UCSD-AML1 (cell line): ENCODE measurements around the gene MCEMP1.
A peak's percentile ranks its signal among the peaks of the same experiment; 100 is the strongest.

Experiments
- DNase-seq: peaks from one replicate; lab custom pipeline; 2025; ENCODE audit not compliant: unreplicated experiment; lab: John Stamatoyannopoulos, UW

MCEMP1 gene

DNA sequence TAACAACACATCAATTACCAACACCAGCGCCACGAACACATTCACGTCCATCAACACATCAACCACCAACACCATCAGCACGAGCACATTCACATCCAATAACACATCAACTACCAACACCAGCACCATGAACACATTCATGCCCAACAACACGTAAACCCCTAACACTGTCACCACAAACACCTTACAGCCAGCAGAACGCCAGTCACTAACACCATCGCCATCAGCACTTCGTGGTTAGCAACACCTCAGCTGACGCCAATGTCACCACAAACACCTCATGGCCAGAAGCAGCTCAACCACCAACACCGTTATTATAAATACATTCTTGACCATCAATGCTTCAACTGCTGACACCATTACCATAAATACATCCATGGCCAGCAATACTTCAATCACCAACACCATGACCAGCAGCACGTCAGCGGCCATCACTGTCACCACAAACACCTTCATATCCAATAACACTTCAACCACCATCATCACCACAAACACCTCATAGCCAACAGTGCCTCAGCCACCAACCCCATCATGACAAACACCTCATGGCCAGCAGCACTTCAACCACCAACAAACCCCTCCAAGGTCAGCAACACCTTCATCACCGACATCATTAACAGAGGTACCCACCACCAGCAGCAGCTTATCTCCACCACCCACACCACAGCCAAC, 15.7 kb downstream of the MCEMP1 start:
- no peak for DNase-seq

DNA sequence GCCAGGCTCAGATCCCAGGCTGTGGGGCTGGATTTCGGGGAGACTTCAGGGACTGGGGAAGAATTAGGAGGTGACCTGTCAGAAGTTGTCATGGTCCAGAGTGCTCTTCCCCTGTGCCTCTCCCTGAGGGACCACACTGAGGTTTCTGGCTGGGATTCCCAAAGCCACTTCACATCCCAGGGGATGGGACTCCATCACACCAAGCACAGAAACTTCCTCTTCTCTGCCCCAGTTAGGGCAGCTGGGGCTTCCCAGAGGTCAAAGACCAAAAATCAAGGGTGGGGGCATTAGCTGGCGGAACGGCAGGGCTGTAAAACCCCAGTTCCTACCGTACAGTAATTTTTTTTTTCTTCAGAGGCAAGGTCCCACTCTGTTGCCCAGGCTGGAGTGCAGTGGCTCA, 17.6 kb downstream of the MCEMP1 start:
- no peak for DNase-seq

DNA sequence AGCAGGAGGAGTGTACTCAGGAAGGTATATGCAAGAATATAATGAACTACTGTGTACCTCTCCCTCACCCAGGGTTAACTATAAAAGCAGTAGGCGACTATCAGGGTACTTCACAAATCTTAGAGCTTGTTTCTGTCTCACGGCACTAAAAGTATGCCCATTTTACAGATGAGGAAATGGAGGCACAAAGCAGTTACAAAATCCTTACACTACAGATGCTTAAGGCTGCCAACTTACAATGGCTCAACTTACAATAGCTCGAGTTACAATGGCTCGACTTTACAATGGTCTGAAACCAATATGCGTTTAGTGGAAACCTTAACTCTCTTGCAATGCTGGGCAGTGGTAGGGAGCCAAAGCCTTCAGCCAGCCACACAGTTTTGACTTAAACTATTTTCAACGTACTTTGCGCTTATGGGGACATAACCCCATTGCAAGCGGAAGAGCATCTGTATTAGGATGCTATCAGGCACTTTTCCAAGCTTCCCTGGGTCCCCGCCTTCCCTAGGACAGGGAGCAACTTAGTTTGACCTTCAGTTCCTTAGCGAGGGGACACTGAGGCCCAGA, 20.9 kb downstream of the MCEMP1 start:
- no peak for DNase-seq

DNA sequence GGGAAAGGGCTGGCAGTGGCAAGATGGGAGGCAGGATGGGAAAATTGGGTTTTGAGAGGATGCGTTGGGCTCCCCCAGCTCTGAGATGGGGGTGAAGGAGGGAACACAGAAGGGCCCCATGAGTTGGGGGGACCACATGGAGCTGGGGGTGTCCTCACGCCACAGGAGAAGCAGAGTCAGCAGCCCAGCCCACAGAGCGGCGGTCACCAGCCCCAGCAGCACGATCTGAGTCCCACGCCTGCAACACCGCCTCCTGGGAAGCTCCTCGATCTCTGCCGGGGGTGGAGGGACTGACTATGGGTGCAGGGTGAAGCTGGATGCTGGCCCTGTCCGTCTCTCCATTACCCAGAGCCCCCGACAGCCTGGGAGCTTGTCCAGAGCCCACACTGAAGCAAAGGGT, 21.7 kb downstream of the MCEMP1 start:
- no peak for DNase-seq

DNA sequence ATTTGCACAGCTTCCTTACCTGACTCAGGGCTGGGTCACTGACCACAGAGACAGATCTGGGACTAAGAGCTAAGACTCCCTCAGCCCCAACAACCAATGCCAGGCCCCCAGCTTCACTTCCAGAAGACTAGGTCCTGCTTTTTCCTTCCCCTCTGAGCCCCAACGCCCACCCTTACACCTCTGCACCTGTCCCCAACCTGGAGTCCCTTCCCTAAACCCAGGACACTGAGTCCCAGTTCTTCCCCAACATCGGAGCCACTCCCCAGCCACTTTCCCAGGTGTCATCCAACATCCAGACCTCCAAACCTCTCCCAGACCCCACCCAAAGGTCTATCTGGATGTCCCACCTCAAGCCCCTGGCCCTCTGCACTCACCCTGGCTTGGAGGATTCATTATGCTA, 22.1 kb downstream of the MCEMP1 start:
- DNase-seq = no peak

DNA sequence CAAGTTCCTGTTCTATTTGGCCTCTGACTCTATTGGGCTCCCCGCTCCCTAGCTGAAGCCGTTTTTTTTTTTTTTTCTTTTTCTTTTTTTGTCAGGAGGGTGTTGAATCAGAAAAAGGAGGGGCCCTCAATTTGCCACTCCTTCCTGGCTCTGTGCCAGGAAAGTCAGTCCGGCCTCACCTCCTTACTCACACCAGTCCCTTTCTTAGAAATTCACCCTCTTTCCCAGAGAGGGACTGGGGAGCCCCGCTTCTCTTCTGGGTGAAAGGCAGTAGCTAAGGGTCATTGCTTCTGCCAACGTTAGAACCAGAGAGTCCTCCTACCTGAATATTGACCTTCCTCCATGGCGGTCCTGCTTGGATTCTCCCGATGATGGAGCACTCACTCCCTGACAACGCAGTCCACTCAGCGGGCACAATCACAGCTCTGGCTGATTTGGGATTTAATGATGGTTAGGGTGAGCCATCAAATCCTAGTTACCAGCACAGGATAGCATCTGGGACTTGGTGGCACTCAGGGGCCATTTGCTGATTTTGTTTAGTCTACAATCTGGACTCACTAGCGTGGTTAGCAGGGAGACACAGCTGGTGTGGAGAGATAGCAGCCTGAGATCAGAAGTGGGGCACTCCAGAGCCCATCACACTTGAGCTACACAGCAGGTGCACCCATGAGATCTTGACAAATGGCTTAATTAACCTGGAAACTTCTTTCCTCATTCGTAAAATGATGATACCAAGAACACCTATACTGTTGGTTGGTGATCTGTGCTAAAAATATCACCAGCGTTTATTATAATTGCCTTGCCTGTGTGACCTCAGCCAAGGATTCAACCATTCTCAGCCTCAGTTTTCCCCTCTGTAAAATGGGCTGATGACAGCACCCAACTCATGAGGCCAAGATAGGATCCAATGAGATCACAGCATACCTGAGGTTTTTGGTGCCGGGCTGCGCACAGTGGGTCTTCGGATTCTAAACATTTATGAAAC, 22.8 kb downstream of the MCEMP1 start:
- no peak for DNase-seq

DNA sequence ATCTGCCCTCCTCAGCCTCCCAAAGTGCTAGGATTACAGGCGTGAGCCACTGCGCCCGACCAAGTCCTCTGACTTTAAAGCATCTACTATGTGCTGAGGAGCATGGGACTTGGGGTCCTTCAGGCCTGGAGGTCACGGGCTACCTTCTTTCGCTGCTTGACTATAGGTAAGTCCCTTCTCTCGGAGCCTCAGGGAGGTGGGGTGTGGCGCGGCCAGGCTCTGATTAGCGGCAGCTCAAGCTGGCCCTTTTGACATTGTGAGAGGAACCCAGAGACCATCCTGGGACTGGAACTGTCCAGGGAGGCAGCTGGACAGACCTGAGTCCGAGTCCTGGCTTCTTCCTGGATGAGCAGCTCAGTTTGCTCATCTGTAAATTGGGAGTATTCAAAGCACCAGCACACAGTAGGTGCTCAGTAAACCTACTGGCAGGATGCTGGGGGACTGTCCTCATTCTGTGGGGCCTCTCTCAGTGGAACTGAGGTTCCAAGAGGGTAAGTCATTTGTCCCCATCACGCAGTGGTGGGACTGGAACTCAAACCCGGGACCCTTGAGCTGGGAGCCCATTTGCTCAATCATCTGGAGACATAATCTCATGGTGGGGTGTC, 24.3 kb downstream of the MCEMP1 start:
- no peak for DNase-seq

DNA sequence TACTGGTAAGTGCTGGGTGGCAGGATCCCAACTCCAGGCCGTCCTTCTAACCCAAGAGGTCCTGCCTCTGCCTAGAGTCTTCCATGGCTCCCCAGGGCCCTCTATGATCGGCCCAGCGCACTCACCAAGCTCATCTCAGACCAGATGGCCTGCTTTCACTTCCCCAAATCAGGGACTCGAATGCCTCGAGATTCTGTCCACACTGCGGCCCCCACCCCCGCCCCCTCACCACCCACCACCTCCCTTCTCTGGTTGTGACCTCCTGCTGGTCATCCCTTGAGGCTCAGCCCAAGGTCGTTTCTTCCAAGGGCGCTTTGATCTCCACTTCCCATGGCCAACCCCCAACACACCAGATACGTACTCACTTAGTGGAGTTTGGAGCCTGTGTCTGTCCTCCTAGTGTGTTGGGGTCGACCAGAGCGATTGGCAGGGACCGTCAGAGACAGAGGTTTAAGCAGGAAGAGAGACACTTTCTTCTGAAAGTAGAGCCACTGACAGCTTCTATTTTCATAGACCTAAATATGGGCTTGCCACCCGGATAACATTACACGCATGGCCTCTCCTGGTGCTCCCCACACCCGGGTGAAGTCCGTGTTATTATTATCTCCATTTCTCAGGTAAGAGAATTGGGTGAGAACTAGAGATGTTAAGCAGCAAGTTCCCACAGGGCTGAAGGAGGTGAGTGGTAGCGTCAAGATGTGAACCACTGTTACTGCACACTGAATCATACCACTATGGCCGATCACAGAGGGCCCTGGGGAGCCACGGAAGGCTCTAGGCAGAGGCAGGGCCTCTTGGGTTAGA, 25.0 kb downstream of the MCEMP1 start, which contains the start of gene FCER2:
Gene FCER2 (minus strand): TSS at position 478 of the 804 bp plus-strand sequence. CDS start 2,371 bp downstream, outside the sequence.
- no peak for DNase-seq

DNA sequence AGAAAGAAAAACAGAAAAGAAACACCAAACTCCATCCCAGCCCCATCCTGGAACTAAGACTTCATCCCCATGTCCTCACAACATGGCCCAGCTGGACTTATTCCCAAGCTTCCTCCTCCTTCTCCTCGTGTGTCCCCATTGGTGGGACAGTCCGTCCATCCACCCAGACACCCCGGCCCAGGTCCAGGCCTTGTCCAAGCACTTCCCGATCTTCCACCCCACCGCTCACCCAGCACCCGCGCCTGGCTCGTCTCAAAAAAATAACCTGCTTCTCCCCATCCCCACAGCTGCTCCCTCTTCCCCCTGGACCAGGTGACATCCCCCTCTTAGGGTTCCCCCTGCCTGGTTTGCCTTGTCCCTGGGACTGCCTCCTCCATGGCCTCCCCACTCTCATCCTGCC, 26.4 kb downstream of the MCEMP1 start:
- DNase-seq = no peak

DNA sequence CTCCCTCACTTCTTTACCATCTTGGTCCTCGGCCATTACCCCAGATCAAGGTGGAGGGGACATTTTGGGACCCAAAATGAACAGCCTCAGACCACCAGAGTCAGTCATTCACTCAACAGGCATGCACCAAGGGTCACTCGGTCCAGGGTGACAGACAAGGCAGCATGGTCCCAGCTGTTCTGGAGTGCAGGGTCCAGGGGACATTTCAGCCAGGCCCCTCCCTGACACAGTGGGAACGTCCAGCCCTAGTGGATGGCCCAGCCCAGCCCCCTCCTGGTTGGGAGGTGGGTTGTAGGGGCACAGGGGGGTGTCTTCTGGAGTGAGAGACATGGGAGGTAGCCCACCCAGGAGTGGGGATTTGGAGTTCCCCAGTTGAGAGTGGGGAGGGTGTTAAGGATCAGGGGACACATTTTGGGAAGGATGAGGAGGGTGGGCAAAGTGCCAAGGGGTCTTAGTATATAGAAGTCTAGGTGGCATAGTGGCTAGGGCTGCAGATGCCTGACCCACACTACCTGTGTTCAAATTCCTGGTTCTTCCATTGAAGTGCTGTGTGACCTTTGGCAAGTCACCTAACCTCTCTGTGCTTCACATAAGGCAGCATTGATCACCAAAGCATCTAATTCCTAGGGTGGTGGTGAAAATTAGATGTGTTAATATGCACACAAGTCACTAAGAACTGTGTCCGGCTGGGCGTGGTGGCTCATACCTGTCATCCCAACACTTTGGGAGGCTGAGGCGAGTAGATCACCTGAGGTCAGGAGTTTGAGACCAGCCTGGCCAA, 27.6 kb downstream of the MCEMP1 start:
- DNase-seq = no peak

DNA sequence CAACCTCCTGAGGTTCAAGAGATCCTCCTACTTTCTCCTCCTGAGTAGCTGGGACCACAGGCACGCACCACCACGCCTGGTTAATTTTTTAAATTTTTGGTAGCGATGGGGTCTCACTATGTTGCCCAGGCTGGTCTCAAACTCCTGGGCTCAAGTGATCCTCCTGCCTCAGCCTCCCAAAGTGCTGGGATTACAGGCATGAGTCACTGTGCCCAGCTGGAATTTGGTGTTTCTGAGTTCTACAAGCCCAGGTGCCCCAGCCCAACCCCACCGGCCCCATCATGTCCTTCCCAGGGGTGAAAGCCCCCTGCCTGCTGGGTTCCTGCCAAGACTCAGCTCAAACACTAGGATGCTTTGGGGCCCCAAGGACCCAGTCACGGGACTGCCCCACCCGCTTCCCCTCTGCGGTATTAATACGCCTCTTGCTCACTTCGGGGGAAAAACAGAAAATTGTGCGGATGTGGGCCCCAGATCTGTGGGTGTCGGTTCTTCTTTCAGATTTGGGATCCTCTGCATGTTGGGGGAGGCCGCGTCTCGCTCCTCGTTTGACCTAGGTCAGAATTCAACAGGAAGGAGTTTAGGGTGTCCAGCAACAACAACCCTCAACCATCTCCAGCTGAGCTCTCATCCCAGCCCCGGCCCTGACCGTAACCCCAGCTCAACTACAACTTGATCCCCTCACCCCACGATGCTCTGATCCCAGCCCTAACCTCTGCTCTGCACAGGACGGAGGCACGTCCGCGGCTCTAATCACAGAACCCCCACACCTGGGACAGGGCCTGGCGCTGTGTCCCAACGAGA, 28.7 kb downstream of the MCEMP1 start:
- DNase-seq = peak; percentile 58

DNA sequence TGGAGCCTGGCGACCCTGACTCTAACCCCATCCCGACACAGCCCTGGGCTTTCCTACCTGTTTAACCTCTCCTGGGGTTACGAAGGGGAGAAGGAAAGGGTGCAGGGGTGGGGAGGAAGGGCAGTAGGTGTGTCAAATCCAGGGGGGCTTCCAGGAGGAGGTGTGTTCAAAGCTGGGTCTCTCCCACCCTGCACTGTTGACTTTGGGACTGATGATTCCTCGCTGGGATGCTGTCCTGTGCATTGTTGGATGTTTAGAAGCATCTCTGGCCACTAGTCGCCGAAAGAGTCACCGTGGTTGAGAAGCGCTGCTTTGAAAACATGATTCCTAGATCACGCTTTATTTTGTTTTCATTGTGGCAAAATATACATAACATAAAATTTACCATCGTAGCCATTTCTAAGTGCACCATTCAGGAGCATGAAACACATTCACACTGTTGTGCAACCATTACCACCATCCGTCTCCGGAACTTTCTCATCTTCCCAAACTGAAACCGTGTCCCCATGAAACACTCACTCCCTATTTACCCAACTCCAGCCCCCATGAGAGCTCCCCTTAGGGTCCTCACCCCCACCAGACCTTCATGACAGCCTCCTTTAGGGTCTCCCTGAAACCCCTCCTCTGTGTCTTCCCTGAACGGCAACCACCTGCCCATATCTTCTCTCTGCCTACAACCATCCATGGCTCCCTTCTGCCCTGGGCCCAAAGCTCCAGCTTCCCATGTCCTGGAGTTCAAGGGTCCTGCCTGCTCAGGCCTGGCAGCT, 29.5 kb downstream of the MCEMP1 start:
- DNase-seq = no peak

DNA sequence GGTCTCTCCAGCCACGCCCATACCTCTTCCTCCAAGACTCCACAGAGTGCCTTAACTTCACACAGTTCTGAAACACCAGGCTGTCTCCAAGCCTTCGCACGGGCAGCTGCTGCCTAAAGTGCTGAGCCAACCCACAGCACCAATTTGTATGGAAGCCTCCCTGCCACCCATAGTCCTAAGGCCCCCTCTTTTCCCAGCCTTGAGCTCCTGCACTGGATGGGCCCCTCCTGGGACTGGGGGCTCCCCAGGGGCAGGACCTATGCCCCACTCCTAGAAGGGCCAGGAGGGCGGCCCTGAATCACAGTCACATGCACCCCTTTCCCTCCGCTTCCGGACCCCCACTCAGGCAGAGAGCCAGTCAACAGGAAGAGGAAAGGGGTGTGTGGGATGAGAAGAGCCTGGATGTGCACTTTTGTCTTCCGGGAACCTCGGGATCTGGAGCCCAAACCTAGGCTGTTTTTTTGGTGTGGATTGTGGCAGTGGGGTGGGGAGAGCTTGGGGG, 30.1 kb downstream of the MCEMP1 start:
- no peak for DNase-seq

DNA sequence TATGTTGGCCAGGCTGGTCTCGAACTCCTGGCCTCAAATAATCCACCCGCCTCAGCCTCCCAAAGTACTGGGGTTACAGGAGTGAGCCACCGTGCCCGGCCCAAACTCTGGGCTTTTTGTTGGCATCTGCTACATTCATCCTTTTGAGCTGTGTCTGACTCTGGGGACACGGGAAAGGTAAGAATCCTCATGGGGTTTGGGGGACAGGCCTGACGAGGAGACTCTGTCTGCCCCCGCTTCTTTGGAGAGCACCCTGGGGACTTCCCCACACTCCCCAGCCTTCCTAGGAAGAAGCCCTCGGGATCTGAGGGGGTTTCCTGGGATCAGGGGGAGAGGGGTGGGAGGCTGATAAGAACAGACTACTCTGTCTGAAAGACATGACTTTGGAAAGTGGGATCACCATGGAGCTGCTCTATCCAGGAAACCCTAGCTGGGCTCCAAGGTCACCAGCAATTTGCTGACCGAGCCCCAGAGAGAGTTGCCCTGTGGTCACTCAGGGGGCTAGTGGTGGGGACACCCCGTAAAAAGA, 33.1 kb downstream of the MCEMP1 start:
- no peak for DNase-seq

DNA sequence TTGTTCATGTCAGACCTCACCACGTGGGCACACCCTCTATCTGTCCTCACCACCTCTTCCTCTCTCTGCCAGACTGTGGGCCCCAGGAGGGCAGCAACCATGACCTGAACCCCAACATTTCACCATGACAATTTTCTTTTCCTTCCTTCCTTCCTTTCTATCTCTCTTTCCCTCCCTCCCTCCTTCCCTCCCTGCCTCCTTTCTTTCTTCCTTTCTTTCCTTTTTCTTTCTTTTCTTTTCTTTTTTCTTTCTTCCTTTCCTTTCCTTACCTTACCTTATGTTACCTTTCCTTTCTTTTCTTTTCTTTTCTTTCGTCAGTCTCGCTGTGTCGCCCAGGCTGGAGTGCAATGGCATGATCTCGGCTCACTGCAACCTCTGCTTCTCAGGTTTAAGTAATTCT, 33.7 kb downstream of the MCEMP1 start:
- DNase-seq = no peak

DNA sequence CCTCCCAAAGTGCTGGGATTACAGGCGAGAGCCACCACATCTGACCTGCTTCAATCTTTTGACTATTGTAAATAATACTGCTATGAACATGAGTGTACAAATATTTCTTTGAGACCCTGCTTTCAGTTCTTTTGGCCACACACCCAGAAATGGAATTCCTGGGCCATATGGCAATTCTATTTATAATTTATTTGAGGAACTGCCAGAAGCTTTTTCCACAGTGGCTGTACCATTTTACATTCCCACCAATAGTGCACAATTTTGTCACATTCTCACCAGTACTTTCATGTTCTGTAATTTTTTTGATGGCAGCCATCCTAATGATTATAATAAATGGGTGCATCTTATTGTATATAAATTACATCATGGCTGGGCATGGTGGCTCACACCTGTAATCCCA, 38.8 kb downstream of the MCEMP1 start:
- DNase-seq = no peak

DNA sequence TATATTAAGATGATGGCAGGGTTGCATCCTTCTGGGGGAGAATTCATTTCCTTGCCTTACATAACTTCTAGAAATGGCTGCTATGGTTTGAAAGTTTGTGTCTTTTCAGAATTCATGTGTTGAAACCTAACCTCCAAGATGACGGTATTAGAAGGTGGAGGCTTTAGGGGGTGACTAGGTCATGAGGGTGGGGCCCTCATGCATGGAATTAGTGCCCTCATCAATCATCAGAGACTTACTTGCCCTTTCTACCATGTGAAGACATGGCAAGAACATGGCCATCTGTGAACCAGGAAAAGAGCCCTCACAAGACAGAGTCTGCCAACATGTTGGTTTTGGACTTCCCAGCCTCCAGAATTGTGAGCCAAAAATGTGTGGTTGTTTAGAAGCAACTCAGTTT, 39.9 kb downstream of the MCEMP1 start:
- DNase-seq = no peak

DNA sequence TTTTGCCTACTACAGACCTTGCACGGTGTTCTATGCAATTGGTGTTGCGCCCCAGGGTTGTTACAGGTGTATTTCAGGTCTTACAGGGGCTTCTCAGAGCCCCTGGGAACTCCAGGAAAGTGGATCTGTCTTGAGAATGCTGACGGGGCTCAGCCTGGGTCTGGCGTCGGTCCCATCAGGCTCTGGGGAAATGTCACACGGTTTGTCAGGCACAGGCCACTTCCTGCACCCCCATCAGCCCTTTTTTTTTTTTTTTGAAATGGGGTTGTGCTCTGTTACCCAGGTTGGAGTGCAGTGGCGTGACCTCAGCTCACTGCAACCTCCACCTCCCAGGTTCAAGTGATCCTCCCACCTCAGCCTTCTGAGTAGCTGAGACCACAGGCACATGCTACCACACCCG, 41.8 kb downstream of the MCEMP1 start:
- DNase-seq = no peak
